NCI-H2029 (cell line): ENCODE results near the gene RENBP.

Experiments
- DNase-seq: peaks from one replicate; lab custom pipeline; 2025; lab: John Stamatoyannopoulos, UW

RENBP gene

GRCh38 chrX:153971124-153971449 is 26.6 kb upstream of the RENBP start:
- peak; percentile 73 for DNase-seq

GRCh38 chrX:153970357-153971123 is 26.1 kb upstream of the RENBP start:
- DNase-seq: peak; percentile 51

DNA sequence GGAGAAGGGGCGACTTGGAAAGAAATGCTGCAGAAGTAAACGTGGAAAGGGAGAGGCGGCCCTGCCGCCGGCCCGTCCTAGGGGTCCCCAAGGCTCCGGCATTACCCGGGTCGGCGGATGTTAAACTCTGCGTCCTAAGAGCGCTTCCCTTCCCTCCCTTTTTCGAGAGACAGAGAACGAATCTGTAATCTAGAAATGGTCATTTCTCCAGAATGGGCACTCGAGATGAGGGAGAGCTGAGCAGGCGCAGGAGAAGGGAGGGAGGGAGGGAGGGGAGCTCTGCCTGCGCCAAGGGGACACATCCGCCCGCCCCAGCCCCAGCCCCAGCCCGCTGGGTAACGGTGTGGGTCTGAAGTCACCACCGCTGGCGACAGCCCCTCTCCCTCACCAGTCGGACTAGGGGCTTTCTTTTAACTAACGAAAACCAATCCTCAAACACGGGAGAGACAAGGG is 25.5 kb upstream of the RENBP start:
- no peak for DNase-seq

DNA sequence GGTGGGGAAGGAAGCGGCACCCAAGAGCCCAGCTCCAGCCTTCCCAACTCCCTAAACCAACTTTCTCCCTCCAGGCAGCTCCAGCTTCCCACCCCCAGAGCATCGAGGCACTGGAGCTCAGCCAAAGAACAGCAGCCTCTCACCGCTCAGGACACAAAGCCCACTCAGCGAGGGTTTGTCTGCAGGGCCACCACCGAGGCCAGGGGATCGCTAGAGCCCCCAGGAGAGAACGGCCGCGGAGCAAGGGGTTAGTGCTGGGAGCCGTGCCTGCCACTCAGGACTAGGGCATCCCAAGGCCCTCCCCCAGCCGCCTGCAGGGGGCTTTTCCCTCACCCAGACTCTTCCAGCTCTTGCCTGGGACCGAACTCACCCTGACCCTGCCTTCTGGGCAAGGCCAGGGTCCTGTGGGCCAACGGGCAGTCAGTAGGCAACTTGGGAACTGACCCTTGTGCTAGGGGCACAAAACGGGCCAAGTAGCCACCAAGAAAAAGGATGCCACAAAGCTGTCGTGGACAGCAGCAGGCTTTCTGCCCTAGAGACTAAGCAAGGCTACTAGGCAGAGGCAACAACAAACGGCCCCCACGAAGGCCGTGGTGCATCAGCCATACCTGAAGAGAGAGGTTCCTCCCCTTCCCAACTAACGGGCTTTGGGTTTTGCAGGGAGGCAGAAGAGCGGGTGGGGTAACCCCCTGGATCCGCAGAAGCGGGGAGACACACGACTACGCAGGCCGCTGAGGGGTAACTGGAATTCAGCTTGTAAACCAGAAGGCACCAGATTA is 24.9 kb upstream of the RENBP start:
- no peak for DNase-seq

GRCh38 chrX:153968754-153969124 is 24.3 kb upstream of the RENBP start:
- no peak for DNase-seq

GRCh38 chrX:153968255-153968654 is 23.8 kb upstream of the RENBP start:
- no peak for DNase-seq

- no peak for DNase-seq
These were observed 23.2 kb upstream of the RENBP start for GRCh38 chrX:153967536-153968224.

- no peak for DNase-seq
These were observed 22.5 kb upstream of the RENBP start for GRCh38 chrX:153966841-153967535.

GRCh38 chrX:153966283-153966688 is 21.8 kb upstream of the RENBP start:
- no peak for DNase-seq

DNA sequence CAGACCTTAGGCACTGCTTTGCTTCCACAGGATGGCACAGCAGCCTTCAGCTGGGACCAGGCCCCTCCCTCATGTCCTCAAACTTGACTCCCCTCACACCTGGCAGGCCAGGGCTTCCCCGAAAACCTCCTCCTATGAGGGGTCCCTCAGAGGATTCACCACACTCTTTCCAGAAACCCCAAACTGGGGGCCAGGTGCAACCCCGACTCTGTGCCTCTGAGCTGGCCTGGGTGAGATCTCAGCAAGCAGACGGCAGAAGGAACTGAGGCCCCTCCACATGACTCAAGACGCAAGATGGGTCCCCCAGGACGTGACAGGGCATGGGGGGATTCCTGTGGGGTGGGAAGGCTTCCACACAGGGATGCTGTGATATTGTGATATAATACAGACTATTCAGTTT is 21.0 kb upstream of the RENBP start:
- DNase-seq: no peak

DNA sequence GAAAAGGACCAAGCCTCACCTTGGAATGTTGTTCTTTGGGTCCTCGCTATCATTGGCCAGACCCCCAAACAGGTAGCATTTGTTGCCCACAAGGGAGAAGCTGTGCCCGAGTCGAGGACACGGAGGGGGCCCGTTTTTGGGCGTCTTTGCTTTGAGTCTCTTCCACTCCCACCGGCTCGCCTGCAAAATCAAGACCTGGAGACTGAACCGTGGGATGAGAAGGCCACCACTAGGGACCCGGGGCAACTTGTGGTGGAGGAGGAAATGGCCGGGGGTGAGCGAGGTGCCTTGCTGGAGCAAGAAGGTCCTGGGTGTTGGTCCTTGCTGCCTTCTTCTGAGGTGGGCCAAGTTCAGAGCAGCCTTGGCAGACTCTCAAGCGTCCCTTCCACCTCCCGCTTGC is 19.7 kb upstream of the RENBP start:
- no peak for DNase-seq

DNA sequence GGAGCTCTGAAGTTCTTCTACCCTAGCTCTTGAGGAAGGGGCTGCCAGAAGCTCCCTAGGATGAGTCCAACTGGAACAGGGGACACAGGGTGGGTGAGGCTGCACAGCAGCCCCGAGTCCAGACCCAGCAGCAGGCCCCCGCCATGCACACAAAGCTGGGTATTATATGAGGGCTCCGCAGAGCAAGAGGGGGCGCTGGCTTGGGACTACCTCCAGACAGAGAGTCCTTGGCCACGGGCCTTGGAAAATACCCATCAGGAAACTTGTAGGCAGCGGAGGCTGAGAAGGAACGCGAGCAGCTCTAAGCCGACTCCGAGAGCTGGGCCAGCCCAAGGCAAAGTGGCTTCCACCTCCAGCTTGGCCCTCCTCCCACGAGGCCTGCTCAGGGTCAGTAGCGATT is 19.1 kb upstream of the RENBP start:
- no peak for DNase-seq

GRCh38 chrX:153961292-153961691 is 16.8 kb upstream of the RENBP start:
- no peak for DNase-seq

- no peak for DNase-seq
These were observed 16.3 kb upstream of the RENBP start for GRCh38 chrX:153960786-153961185.

DNA sequence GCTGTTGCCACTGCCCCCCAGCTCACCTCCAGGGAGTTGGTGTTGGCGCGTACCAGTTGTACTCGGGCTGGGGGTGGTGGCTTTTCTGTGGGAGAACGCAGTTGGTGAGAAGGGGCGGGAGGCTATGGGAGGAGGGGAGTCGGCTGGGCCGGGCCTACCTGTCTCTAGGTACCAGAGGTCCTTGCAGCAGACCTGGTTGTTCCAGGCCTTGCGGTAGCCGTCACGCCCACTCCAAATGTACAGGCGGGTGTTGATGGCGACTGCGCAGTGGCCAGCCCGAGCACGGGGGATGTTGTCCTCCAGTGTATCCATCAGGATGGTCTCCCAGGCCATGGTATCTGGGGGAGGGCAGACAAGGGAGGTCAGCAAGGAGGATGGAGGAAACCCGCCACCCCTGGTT is 15.6 kb upstream of the RENBP start:
- no peak for DNase-seq

GRCh38 chrX:153959649-153960048 is 15.2 kb upstream of the RENBP start:
- DNase-seq: no peak

GRCh38 chrX:153958605-153959004 is 14.2 kb upstream of the RENBP start:
- no peak for DNase-seq

GRCh38 chrX:153957224-153957623 is 12.8 kb upstream of the RENBP start:
- no peak for DNase-seq

GRCh38 chrX:153956044-153956907 is 11.8 kb upstream of the RENBP start:
- no peak for DNase-seq

- DNase-seq: no peak
These were observed 10.8 kb upstream of the RENBP start for GRCh38 chrX:153955228-153955732.

- DNase-seq: no peak
These were observed 10.2 kb upstream of the RENBP start for GRCh38 chrX:153954558-153955227.
